CD4-positive, alpha-beta T cell treated with Interleukin-21 for 1 hour (primary cell): ENCODE results near the gene ZNF33A.
"Not testable (repeated sequence)": the region's sequence is repeated elsewhere in the genome, so short reads cannot be mapped to it uniquely, and the experiment has no call there.

Experiments used
- DNase-seq: peaks from one replicate; pipeline ENCODE4 v3.0.0-alpha.2; 2020

Gene ZNF33A

DNA sequence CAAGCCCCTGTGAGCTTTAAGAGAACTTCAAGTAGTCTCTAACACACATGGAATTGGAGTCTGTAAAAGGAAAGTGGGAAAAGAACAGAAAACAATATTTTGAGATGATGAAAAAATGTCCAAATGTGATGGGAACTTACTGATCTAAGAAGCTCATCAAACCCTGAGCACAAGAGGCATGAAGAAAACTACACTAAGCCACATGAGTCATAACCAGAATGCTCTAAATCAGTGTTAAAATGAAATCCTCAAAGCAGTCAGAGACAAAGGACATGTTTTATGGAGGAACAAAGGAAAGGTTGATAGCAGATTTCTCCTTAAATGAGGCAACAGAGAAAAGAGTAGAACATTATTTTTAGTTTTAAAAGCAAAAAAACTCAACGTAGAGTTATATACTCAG, 37.2 kb downstream of the ZNF33A start:
- no peak for DNase-seq

DNA sequence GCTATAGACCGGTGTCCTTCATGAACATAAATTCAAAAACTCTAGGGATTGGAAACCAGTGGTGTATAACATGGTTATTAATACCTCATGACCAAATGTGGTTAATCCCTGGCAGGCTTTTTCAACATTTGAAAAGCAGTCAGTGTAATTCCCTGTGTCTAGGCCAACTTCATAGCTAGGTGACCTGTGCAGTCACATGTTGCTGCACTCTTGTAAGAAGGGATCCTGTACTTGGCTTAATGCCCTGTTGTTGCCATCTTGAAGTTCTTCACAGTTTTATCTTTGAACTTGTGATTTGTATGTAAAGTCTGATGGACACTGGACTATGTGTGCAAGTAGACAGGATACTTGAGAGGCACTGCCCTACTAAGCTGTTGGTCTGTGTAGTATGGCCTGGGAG, 39.7 kb downstream of the ZNF33A start:
- DNase-seq: no peak

DNA sequence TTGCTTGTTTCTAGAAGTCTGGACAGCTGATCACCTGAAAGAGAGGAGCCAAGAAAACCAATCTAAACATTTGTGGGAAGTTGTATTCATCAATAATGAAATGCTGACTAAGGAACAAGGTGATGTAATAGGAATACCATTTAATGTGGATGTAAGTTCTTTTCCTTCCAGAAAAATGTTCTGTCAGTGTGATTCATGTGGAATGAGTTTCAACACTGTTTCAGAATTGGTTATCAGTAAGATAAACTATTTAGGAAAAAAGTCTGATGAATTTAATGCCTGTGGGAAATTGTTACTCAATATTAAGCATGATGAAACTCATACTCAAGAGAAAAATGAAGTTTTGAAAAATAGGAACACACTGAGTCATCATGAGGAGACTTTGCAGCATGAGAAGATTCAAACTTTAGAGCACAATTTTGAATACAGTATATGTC, 43.9 kb downstream of the ZNF33A start:
- no peak for DNase-seq

- not testable (repeated sequence) for DNase-seq
These were observed 44.9 kb downstream of the ZNF33A start for GRCh38 chr10:38055274-38055894.

GRCh38 chr10:38069663-38070062, 59.2 kb downstream of the ZNF33A start:
- not testable (repeated sequence) for DNase-seq

DNA sequence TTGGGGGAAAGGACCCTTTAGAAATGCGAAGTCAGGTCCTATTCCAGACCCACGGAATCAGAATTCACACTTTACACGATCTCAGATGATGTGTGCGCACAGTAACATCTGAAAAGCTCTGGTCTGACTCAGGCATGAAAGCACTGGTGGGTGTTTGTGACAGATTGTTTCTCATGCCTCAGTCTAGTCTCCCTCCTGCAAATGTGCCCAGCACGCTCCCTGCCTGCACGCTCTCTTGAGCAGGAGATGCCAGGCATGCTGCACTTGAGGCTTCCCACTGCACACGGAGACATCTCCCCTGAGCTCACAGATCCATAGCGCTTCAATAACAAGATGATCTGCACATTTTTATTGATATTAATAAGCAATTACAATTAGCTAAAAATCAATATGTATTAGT, 60.0 kb downstream of the ZNF33A start:
- no peak for DNase-seq

- DNase-seq: no peak
These were observed 62.1 kb downstream of the ZNF33A start for GRCh38 chr10:38072552-38072951.

- no peak for DNase-seq
These were observed 66.2 kb downstream of the ZNF33A start for GRCh38 chr10:38076687-38077086.

DNA sequence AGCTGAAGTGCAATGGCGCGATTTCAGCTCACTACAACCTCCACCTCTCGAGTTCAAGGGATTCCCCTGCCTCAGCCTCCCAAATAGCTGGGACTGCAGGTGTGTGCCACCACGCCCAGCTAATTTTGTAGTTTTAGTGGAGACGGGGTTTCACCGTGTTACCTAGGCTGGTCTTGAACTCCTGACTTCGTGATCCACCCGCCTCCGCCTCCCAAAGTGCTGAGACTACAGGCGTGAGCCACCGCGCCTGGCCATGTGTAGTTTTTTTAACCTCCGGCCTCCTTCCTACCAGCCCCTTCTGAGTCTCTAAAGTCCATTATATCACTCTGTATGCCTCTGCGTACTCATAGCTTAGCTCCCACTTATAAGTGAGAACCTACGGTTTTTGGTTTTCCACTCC, 82.8 kb downstream of the ZNF33A start:
- not testable (repeated sequence) for DNase-seq

GRCh38 chr10:38093816-38094157, 83.3 kb downstream of the ZNF33A start:
- DNase-seq: no peak

- peak; percentile 92 for DNase-seq
These were observed 83.9 kb downstream of the ZNF33A start, which contains the start of gene ZNF37A for GRCh38 chr10:38094158-38094926. Gene ZNF37A (plus strand): TSS chr10:38094337. CDS start chr10:38096618, 2,281 bp downstream.

GRCh38 chr10:38094927-38095574, 84.6 kb downstream of the ZNF33A start:
- peak; percentile 3 for DNase-seq

- DNase-seq: no peak
These were observed 92.4 kb downstream of the ZNF33A start for GRCh38 chr10:38102880-38103279.

DNA sequence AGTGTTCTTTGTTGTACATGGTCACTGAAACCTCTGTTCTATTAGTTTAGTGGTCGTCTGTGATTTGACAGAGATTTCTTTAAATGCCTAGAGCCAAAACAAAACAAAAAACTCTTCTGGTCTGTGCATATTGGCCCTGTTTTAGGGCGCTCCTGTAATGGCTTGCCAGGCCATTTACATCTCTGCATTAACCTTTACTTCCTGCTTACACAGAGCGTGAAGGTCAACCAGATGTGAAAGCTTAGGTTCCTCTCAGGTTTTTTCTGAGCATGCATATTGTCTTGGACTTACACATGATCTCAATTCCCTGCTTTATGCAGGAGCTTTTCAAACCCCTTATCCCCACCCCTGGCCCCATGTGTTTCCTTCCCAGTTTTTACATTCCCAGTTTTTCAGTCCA, 93.3 kb downstream of the ZNF33A start:
- no peak for DNase-seq

DNA sequence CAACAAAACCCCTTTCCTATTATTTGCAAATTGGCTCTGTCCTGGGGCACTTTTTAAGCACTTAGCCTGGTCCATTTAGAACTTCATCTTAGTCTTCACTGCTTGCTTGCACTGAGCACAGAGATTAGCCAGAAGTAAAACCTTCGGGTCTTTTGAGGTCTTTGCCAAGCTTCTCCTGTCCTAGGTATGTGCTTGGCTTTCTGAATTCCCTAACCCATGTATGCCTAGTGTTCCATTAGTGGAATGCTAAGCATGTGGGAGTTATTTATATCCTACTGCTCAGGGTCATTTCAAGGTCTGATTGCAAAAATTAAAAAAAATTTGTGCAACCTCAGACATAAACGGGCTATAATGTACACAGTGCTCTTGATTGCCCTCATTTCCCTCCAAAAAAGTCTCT, 101.7 kb downstream of the ZNF33A start:
- no peak for DNase-seq
